Nephron (organoid): Measurements from ENCODE around the gene CBR1.

Experiments used
- H3K27ac Mint-ChIP-seq, 3 experiments: 2 replicates each; pipeline ENCODE4 v1.8.0; 2020; ENCODE audit warnings: mixed read lengths in 3 of 3, mild to moderate bottlenecking in 2 of 3, moderate library complexity in 1 of 3
- H3K27me3 Mint-ChIP-seq: 2 replicates; pipeline ENCODE4 v1.8.0; 2021; ENCODE audit warnings: low read depth, mild to moderate bottlenecking, moderate library complexity, mixed read lengths
- H3K36me3 Mint-ChIP-seq: 2 replicates; pipeline ENCODE4 v1.8.0; 2020; ENCODE audit warnings: low read depth, mixed read lengths
- H3K4me1 Mint-ChIP-seq: 2 replicates; pipeline ENCODE4 v1.8.0; 2020; ENCODE audit warnings: mixed read lengths
- H3K4me3 Mint-ChIP-seq, 3 experiments: 2 replicates each; pipeline ENCODE4 v1.8.0; 2020; ENCODE audit warnings: mild to moderate bottlenecking in 3 of 3, mixed read lengths in 3 of 3, moderate library complexity in 2 of 3
- H3K9me3 Mint-ChIP-seq: 2 replicates; pipeline ENCODE4 v1.8.0; 2020; ENCODE audit warnings: mixed read lengths
- TF ChIP-seq, protein P1 (sequence below), 3 experiments: fragments of 200-600 bp; sonication (generic); IDR thresholded peaks; one replicate each; pipeline ENCODE4 v1.5.0; 2021; ENCODE audit warnings: antibody characterized with exemption in 3 of 3; ENCODE audit not compliant: unreplicated experiment in 3 of 3

Gene CBR1

DNA sequence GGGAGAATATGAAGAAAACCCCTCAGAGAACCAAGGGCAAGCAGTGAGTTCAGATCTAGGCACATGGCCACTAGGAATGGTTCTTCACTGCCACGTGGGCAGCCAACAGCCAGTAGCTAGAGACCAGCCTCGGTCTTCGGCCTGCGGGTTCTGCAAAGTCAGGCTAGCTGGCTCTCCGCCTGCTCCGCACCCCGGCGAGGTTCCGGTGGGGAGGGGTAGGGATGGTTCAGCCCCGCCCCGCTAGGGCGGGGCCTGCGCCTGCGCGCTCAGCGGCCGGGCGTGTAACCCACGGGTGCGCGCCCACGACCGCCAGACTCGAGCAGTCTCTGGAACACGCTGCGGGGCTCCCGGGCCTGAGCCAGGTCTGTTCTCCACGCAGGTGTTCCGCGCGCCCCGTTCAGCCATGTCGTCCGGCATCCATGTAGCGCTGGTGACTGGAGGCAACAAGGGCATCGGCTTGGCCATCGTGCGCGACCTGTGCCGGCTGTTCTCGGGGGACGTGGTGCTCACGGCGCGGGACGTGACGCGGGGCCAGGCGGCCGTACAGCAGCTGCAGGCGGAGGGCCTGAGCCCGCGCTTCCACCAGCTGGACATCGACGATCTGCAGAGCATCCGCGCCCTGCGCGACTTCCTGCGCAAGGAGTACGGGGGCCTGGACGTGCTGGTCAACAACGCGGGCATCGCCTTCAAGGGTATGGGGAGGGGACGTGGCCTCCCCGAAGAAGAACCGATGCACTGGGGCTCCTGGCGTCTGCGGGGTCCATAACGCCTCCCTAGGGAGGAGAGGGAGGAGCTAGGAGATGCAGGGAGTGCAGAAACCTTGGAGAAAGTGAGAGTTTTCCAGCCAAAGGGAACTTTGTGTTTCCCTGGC is at the start of gene CBR1:
TSS of gene CBR1 (plus strand) at position 312 of the 871 bp plus-strand sequence. CDS start at position 404, 92 bp downstream.
- peaks cover 19% of the 10 kb centered on the region for H3K36me3 Mint-ChIP-seq

DNA sequence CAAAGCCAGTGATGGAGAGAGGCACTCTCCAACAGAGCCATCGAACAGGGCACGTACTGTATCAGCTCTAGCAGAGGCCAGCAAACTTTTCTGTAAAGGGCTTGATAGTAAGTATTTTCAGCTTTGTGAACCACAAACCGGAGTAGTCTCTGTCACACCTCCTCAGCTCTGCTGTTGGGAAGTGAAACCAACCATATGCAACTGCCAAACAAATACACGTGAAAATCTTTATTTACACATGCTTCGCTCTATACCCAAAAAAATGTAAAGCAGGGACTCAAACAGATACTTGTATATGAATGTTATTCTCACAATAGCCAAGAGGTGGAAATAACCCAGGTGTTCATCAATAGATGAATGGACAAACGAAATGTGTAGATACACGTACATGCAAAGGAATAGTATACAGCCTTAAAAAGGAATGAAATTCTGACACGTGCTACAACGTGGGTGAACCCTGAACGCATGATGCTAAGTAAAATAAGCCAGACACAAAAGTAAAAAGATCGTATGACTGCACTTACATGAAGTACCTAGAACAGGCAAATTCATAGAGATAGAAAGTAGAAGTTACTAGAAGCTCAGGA is 48.5 kb upstream of the CBR1 start:
- H3K9me3 Mint-ChIP-seq: no peaks in the 10 kb centered on the region
- H3K4me3 Mint-ChIP-seq: no peak overlapping the region
- no peaks in the 10 kb centered on the region for H3K36me3 Mint-ChIP-seq
- H3K27ac Mint-ChIP-seq: no peak overlapping the region
- TF ChIP-seq, protein P1, sequence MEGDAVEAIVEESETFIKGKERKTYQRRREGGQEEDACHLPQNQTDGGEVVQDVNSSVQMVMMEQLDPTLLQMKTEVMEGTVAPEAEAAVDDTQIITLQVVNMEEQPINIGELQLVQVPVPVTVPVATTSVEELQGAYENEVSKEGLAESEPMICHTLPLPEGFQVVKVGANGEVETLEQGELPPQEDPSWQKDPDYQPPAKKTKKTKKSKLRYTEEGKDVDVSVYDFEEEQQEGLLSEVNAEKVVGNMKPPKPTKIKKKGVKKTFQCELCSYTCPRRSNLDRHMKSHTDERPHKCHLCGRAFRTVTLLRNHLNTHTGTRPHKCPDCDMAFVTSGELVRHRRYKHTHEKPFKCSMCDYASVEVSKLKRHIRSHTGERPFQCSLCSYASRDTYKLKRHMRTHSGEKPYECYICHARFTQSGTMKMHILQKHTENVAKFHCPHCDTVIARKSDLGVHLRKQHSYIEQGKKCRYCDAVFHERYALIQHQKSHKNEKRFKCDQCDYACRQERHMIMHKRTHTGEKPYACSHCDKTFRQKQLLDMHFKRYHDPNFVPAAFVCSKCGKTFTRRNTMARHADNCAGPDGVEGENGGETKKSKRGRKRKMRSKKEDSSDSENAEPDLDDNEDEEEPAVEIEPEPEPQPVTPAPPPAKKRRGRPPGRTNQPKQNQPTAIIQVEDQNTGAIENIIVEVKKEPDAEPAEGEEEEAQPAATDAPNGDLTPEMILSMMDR (IDR thresholded peaks at IDR 0.05; ENCODE audit: unreplicated experiment in 3 of 3): no peak
- no peaks in the 10 kb centered on the region for H3K27me3 Mint-ChIP-seq
- peaks cover 13% of the 10 kb centered on the region for H3K4me1 Mint-ChIP-seq

More for the DNA sequence above, at the start of gene CBR1:
- H3K27ac Mint-ChIP-seq: peak within 1 kb of the TSS in 1 of 3 experiments; percentile 55
- H3K9me3 Mint-ChIP-seq: peaks cover 14% of the 10 kb centered on the region
- no peaks in the 10 kb centered on the region for H3K27me3 Mint-ChIP-seq
- H3K4me1 Mint-ChIP-seq: peaks cover 4% of the 10 kb centered on the region
- peak within 1 kb of the TSS; percentile 81 to 84 (median 83) for H3K4me3 Mint-ChIP-seq
- TF ChIP-seq, protein P1 (IDR thresholded peaks at IDR 0.05; ENCODE audit: unreplicated experiment in 3 of 3): no peak

DNA sequence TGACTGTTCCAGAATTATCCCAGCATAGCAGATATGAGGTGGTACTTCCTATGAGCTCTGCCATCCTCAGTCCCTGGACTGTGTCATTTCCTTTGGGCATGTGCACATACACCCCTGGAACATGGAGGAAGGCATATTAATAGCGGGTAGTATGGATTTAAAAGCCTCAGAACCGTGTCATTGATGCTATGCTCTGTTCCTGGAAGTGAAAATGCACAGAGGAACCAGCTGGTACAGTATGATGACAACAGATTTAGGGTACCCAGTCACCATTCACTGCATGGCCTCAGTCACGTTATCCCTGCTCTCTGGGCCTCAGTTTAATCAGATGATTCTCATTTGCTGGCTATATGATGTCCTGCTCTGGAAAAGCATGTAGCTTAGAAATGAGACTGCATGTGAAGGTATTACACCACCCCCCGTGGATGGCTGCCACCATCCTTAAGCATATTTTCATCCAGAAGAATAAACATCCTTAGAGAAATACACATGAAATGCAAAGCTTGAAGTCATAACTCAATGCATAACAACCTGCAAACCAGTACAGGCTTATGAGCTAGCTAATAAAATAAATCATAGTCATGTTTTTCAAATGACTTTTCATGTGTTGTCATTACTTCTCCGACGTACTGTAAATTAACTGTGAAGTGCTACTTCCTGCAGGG is 47.3 kb upstream of the CBR1 start:
- peak overlapping the region; percentile 60 to 86 (median 75) for H3K27ac Mint-ChIP-seq
- H3K36me3 Mint-ChIP-seq: no peaks in the 10 kb centered on the region
- TF ChIP-seq, protein P1 (IDR thresholded peaks at IDR 0.05; ENCODE audit: unreplicated experiment in 3 of 3): no peak
- H3K27me3 Mint-ChIP-seq: no peaks in the 10 kb centered on the region
- no peaks in the 10 kb centered on the region for H3K9me3 Mint-ChIP-seq
- H3K4me1 Mint-ChIP-seq: peaks cover 13% of the 10 kb centered on the region
- no peak overlapping the region for H3K4me3 Mint-ChIP-seq

DNA sequence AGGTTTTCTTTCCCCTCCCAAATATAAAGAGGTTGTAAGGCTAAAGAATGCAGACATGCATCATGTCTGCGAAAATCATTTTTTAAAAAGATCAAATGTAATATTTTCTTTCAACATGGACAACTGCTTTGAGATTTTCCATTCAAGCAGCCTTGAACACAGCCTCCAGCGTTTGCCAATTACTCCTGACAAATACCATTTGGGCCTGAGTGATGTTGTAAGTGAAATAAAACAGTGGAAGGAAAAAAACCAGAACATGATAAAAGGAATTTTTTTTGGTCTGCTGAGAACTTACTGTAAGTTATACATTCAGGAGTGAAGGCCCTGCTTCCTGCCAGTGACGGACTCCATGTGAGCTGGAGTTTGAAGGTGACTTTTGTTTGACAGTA is 46.7 kb upstream of the CBR1 start:
- TF ChIP-seq, protein P1 (IDR thresholded peaks at IDR 0.05; ENCODE audit: unreplicated experiment in 3 of 3): no peak
- no peaks in the 10 kb centered on the region for H3K27me3 Mint-ChIP-seq
- H3K27ac Mint-ChIP-seq: peak overlapping the region; percentile 60 to 86 (median 75)
- H3K4me3 Mint-ChIP-seq: no peak overlapping the region
- peaks cover 13% of the 10 kb centered on the region for H3K4me1 Mint-ChIP-seq
- no peaks in the 10 kb centered on the region for H3K36me3 Mint-ChIP-seq
- no peaks in the 10 kb centered on the region for H3K9me3 Mint-ChIP-seq

DNA sequence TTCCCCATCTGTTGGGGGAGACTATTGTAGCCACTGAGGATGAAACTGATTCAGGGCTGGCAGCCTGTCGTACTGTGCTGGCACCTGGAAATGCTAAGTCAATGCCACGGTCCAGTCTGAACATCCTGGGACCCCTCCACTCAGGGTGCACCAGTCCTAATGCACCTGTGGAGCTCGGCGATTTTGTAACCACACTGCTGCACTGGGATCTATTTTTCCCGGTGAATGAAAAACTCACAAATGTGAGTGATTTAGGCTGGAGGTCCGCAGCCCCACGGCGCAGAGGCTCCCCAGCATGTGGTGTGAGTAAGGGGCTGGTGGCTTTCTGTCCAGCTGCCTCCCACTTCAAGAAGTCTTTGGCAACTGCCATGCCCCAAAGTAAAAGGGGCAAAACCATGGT is 45.0 kb upstream of the CBR1 start:
- Mint-ChIP-seq H3K27me3 (no peaks in the 10 kb centered on the region), H3K9me3 (no peaks in the 10 kb centered on the region), H3K4me3 (no peak overlapping the region), H3K27ac (no peak overlapping the region), H3K36me3 (no peaks in the 10 kb centered on the region), H3K4me1 (peaks cover 19% of the 10 kb centered on the region)
- TF ChIP-seq, protein P1 (IDR thresholded peaks at IDR 0.05; ENCODE audit: unreplicated experiment in 3 of 3): no peak
